ENCODE data around the gene NDE1.

DNA sequence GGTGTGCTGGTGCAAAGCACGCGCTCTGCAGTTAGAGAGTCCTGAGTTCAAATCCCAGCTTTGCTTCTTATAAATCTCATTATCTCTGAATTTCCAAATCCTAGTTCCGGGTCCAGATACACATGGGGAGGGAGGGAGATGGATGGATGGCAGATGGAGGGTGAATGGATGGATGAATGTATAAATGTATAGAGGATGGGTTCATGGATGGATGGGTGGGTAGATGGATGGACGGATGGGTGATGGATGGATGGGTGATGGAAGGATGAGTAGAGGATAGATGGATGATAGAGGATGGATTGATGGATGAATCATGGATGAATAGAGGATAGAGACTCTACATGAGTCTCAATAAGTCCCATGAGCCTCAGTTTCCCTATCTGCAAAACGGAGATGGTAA is 116.9 kb downstream of the NDE1 start:
- TF ChIP-seq POLR2A (IDR thresholded peaks at IDR 0.05) (no peak), EP300 (IDR thresholded peaks at IDR 0.05) (no peak)
- TF ChIP-seq, protein P1, sequence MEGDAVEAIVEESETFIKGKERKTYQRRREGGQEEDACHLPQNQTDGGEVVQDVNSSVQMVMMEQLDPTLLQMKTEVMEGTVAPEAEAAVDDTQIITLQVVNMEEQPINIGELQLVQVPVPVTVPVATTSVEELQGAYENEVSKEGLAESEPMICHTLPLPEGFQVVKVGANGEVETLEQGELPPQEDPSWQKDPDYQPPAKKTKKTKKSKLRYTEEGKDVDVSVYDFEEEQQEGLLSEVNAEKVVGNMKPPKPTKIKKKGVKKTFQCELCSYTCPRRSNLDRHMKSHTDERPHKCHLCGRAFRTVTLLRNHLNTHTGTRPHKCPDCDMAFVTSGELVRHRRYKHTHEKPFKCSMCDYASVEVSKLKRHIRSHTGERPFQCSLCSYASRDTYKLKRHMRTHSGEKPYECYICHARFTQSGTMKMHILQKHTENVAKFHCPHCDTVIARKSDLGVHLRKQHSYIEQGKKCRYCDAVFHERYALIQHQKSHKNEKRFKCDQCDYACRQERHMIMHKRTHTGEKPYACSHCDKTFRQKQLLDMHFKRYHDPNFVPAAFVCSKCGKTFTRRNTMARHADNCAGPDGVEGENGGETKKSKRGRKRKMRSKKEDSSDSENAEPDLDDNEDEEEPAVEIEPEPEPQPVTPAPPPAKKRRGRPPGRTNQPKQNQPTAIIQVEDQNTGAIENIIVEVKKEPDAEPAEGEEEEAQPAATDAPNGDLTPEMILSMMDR (IDR thresholded peaks at IDR 0.05) = no peak
